Measurements from ENCODE around the gene CBX6. TPM values are rescaled to one million over a fixed set of nuclear protein-coding genes. Genes with fewer than 3 reads are reported as not detected.
A peak's percentile ranks its signal among the peaks of the same experiment; 100 is the strongest.

The CBX6 gene
- total and polyA plus RNA-seq, 2 of the 8 experiments (the other 6 are each of a cell fraction or from before 2014, with no cell fraction given): 10.6 to 27.5 TPM

DNA sequence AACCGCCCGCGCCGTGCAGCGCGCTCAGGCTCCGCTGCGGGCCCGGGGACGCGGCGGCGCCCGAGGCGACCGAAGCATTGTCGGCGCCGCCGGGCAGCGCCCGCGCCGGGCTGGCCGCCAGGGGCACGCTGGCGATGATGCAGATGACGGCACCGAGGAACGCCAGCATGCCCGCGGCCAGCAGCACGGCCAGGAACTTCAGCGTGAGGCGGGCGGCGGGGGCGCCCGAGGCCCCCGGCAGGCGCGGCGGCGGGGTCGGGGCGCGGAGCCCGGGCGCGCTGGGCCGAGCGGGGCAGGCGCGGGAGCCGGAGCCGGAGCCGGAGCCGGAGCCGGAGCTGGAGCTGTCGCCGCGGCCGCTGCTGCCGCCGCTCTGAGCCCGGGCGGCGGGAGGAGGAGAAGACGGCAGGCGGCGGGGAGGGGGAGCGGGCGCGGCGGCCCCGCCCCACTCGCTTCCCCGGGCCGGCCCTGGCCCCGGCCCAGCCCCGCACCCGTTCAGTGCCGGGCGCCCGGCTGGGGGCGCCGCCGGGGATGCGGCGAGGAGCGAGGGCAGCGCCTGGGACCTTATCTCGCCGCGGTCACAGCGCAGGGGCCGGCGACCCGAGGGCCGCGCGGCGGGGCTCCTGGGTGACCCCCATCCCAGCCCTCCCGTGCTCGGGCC is 28.2 kb downstream of the CBX6 start, which contains the start of gene NPTXR:
TSS of gene NPTXR (minus strand) at position 372 of the 658 bp plus-strand sequence.
- no peaks in the 10 kb centered on the region for H3K79me2 ChIP-seq (ENCODE audit: control insufficient read depth in 1 of 2, insufficient read depth in 2 of 2, low read length in 2 of 2)
- H3K14ac ChIP-seq (ENCODE audit: insufficient read length): no peak within 1 kb of the TSS
- H2AK5ac ChIP-seq (ENCODE audit: low read depth, low read length): no peak within 1 kb of the TSS
- no peak within 1 kb of the TSS for H3K23ac ChIP-seq (ENCODE audit: insufficient read length)
- no peak within 1 kb of the TSS for H2BK120ac ChIP-seq (replicated peaks; ENCODE audit: low read depth, low read length)
- peaks cover 16 to 47% (median 39%) of the 10 kb centered on the region in 4 experiments for H3K27me3 ChIP-seq (replicated peaks in 1 of 4; ENCODE audit: control insufficient read depth in 3 of 4, extremely low read depth in 1 of 4, insufficient read depth in 3 of 4, low read length in 3 of 4)
- H3K56ac ChIP-seq (replicated peaks; ENCODE audit: insufficient read length, low read depth, low read length): no peak within 1 kb of the TSS
- H2BK20ac ChIP-seq (ENCODE audit: low read length): no peak within 1 kb of the TSS; the same call in 1 of the 2 replicates
- H3K4me2 ChIP-seq (ENCODE audit: insufficient read depth in 1 of 2, low read depth in 2 of 2, low read length in 2 of 2): peak within 1 kb of the TSS; percentile 79 to 89
- peak within 1 kb of the TSS; percentile 54 for H4K91ac ChIP-seq (replicated peaks; ENCODE audit: insufficient read length, low read length)
- peak within 1 kb of the TSS; percentile 80 for H4K8ac ChIP-seq (ENCODE audit: extremely low read depth, insufficient read depth, low read length)
- POLR2A ChIA-PET (ENCODE audit: partially characterized antibody): interaction anchor here (0.6 to 2.2 kb wide), 11 partner anchors 9 to 75 kb away, joined by 3 to 5 read pairs (median 4); no protein-coding TSS in a partner anchor
- no peaks in the 10 kb centered on the region for H3K36me3 ChIP-seq (ENCODE audit: control insufficient read depth in 2 of 4, insufficient read depth in 4 of 4, low read length in 3 of 4)
- DNase-seq (ENCODE audit: low read depth in 1 of 2, low spot score in 2 of 2) (peak in 1 of 2 experiments; percentile 71), FAIRE-seq (no peak)
- H3K4ac ChIP-seq (replicated peaks; ENCODE audit: insufficient read length, low read depth, low read length): no peak within 1 kb of the TSS
- no peak within 1 kb of the TSS for H4K5ac ChIP-seq (ENCODE audit: insufficient read length, low read depth, low read length)
- H3K4me3 ChIP-seq (ENCODE audit: extremely low read depth in 1 of 4, insufficient read depth in 2 of 4, low read depth in 3 of 4, low read length in 4 of 4): peak within 1 kb of the TSS; percentile 48 to 70 (median 50)
- no peak within 1 kb of the TSS for H2BK15ac ChIP-seq (ENCODE audit: low read length)
- H2BK5ac ChIP-seq (ENCODE audit: low read depth, low read length): no peak within 1 kb of the TSS
- no peak within 1 kb of the TSS; the same call in 1 of the 2 replicates for H2AFZ ChIP-seq (ENCODE audit: low read length)
- peak within 1 kb of the TSS; percentile 71 for H3K18ac ChIP-seq (ENCODE audit: extremely low read depth, low read length)
- H3K4me1 ChIP-seq (replicated peaks in 1 of 4; ENCODE audit: control insufficient read depth in 3 of 4, insufficient read depth in 4 of 4, low read length in 3 of 4): peaks cover 0 to 7% (median 3%) of the 10 kb centered on the region in 4 experiments; a peak in 4 of 7 replicates
- CTCF ChIA-PET (ENCODE audit: partially characterized antibody): interaction anchor here (0.5 to 2.1 kb wide), 10 partner anchors 9 to 307 kb away, joined by 3 to 10 read pairs (median 4); no protein-coding TSS in a partner anchor
- peak within 1 kb of the TSS in 2 of 4 experiments; percentile 36 to 56; a peak in 3 of 7 replicates for H3K9ac ChIP-seq (replicated peaks in 1 of 4; ENCODE audit: extremely low read depth in 1 of 4, low read depth in 3 of 4, low read length in 3 of 4)
- H2BK12ac ChIP-seq (ENCODE audit: low read depth, low read length): peak within 1 kb of the TSS; percentile 9; the same call in 1 of the 2 replicates
- peaks cover 0 to 4% of the 10 kb centered on the region in 2 experiments for H4K20me1 ChIP-seq (replicated peaks in 1 of 2; ENCODE audit: control insufficient read depth in 1 of 2, insufficient read depth in 2 of 2, low read length in 2 of 2)
- 0% methylated on average over 4 of the region's 105 CpGs; no CpG with 5 or more reads in 1 of the 2 experiments for WGBS, 2 experiments (ENCODE audit: extremely low coverage in 1 of 2, insufficient coverage in 1 of 2, insufficient read length in 1 of 2, insufficient replicate concordance in 2 of 2, low coverage in 1 of 2, low lambda C conversion rate in 2 of 2, missing lambda C conversion rate in 1 of 2)
- no peaks in the 10 kb centered on the region for H3K9me3 ChIP-seq (ENCODE audit: insufficient read depth in 2 of 2, low read depth in 1 of 2, low read length in 1 of 2)
- H3K23me2 ChIP-seq (ENCODE audit: low read depth, low read length): peaks cover 8% of the 10 kb centered on the region; the same call in 1 of the 2 replicates
- H3K79me1 ChIP-seq (ENCODE audit: low read depth, low read length): no peaks in the 10 kb centered on the region
- H3K27ac ChIP-seq (ENCODE audit: low read depth, low read length): no peak within 1 kb of the TSS
- no peak for TF ChIP-seq FOSL1 (IDR thresholded peaks at IDR 0.05; ENCODE audit: insufficient read depth, low read depth, low read length)
- TF ChIP-seq CREB1 (IDR thresholded peaks at IDR 0.05): peak; percentile 53
- TF ChIP-seq RBBP5 (IDR thresholded peaks at IDR 0.05; ENCODE audit: borderline replicate concordance, low read depth, low read length): 0 out of 2 replicates have a peak, but pooled peaks have one; percentile 31
- no peak for TF ChIP-seq JUN (IDR thresholded peaks at IDR 0.05; ENCODE audit: low read depth, low read length)
- TF ChIP-seq, protein P1, sequence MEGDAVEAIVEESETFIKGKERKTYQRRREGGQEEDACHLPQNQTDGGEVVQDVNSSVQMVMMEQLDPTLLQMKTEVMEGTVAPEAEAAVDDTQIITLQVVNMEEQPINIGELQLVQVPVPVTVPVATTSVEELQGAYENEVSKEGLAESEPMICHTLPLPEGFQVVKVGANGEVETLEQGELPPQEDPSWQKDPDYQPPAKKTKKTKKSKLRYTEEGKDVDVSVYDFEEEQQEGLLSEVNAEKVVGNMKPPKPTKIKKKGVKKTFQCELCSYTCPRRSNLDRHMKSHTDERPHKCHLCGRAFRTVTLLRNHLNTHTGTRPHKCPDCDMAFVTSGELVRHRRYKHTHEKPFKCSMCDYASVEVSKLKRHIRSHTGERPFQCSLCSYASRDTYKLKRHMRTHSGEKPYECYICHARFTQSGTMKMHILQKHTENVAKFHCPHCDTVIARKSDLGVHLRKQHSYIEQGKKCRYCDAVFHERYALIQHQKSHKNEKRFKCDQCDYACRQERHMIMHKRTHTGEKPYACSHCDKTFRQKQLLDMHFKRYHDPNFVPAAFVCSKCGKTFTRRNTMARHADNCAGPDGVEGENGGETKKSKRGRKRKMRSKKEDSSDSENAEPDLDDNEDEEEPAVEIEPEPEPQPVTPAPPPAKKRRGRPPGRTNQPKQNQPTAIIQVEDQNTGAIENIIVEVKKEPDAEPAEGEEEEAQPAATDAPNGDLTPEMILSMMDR (IDR thresholded peaks at IDR 0.05; ENCODE audit: control extremely low read depth in 1 of 3, insufficient read depth in 1 of 3, low read depth in 1 of 3, low read length in 3 of 3): peak in 2 of 3 experiments; percentile 8 to 32; a peak in 1 of 4 replicates
- TF ChIP-seq TAF7 (optimal IDR thresholded peaks at IDR 0.05; ENCODE audit: borderline replicate concordance, low read depth, low read length): peak; percentile 22
- TF ChIP-seq TAF1 (IDR thresholded peaks at IDR 0.05; ENCODE audit: low read depth, low read length): peak; percentile 84
- peak; percentile 28; the same call in 1 of the 2 replicates for TF ChIP-seq TBP (IDR thresholded peaks at IDR 0.05; ENCODE audit: low read depth, low read length)
- no peak for TF ChIP-seq RXRA (IDR thresholded peaks at IDR 0.05; ENCODE audit: insufficient read depth, low read depth, low read length)
